Measurements from ENCODE around the gene ENGASE. TPM values are rescaled to one million over a fixed set of nuclear protein-coding genes. Genes with fewer than 3 reads are reported as not detected.

The ENGASE gene
- total RNA-seq, 4 donors from 2014 or later, result 8.3 to 46.5 (median 16.2) TPM

DNA sequence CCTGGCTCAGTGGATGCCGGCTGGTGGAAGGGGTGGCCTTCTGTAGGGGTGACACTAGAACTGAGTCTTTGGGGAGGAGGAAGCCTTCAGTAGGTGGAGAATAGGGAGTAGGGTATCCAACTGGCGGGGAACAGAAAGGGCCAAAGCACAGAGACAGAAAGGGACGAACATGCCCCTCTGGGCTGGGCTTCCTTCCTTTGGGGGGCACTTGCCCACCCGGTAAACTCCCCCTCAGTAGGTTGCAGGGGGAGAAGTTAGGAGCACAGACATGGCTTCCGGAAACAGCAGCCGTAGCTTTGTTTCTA lies 774 bp downstream of the ENGASE start:
- Histone ChIP-seq H3K9me3 (no peaks in the 10 kb centered on the region), H3K27ac (peak overlapping the region; percentile 49 to 94 (median 90)), H3K36me3 (peaks cover 0 to 33% of the 10 kb centered on the region in 2 donors), H3K4me1 (peaks cover 0 to 34% (median 5%) of the 10 kb centered on the region in 3 donors), H3K27me3 (no peaks in the 10 kb centered on the region), H3K4me3 (peak overlapping the region; percentile 63 to 92)
- ATAC-seq, result peak; percentile 8
- WGBS, 2 donors (ENCODE audit: low coverage in 1 of 2), result 0% methylated on average over 2 to 5 of the region's 6 CpGs
- TF ChIP-seq CTCF (IDR thresholded peaks at IDR 0.05), result no peak
- no peak for TF ChIP-seq EP300 (IDR thresholded peaks at IDR 0.05)
- no peak for TF ChIP-seq POLR2A (IDR thresholded peaks at IDR 0.05)
- no peak for TF ChIP-seq POLR2AphosphoS5 (IDR thresholded peaks at IDR 0.05)

DNA sequence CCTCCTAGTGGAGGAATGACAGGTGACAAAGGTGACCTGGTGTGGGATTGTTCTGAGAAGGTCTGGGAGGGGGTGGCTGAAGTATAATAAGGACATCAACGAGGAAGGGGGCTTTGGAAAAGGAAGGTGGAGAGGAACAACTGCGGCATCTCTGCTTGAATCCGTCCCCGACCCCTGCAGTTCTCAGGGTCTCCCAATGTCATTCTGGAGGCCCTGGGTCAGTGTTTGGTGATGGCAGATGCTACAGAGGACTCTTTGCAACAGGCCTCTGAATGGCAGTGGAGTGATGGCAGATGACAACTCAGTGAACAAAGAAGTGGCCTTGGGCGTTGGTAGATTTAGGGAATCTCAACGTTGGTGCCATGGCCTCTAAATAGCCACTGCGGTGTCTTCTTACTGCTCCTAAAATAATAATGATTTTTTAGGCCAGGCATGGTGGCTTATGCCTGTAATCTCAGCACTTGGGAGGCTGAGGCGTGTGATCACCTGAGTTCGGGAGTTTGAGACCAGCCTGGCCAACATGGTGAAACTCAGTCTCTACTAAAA lies 1.3 kb downstream of the ENGASE start:
- Histone ChIP-seq H3K9me3 (no peaks in the 10 kb centered on the region), H3K4me1 (peaks cover 0 to 34% (median 5%) of the 10 kb centered on the region in 3 donors), H3K36me3 (peaks cover 0 to 38% of the 10 kb centered on the region in 2 donors), H3K27me3 (no peaks in the 10 kb centered on the region), H3K4me3 (peak overlapping the region in 1 of 2 donors; percentile 92), H3K27ac (peak overlapping the region in 2 of 4 donors; percentile 90 to 94)
- TF ChIP-seq POLR2AphosphoS5 (IDR thresholded peaks at IDR 0.05) (no peak), POLR2A (IDR thresholded peaks at IDR 0.05) (no peak), CTCF (IDR thresholded peaks at IDR 0.05) (no peak), EP300 (IDR thresholded peaks at IDR 0.05) (no peak)
- ATAC-seq, result no peak
- 70 to 80% methylated on average over 4 to 6 of the region's 9 CpGs for WGBS, 2 donors (ENCODE audit: low coverage in 1 of 2)

DNA sequence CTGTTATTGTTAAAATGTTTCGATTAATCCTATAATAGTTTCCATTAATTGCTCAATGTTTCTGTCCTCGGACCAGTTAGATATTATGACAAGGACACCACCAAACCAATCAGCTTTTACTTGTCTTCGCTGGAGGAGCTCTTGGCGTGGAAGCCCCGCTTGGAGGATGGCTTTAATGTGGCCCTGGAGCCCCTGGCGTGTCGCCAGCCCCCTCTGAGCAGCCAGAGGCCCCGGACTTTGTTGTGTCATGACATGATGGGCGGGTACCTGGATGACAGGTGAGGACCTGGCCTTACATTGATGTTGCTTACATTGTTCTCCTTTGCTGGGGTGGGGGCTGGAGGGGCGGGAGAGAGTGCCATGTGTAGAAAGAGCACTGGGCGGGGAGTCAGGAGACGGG lies 3.0 kb downstream of the ENGASE start:
- H3K36me3 ChIP-seq, result peaks cover 0 to 55% of the 10 kb centered on the region in 2 donors

GRCh38 chr17:79078476-79079190 lies 4.0 kb downstream of the ENGASE start:
- H3K27ac ChIP-seq, result no peak overlapping the region
- peaks cover 0 to 65% of the 10 kb centered on the region in 2 donors for H3K36me3 ChIP-seq
- peaks cover 0 to 39% (median 5%) of the 10 kb centered on the region in 3 donors for H3K4me1 ChIP-seq
- TF ChIP-seq POLR2AphosphoS5 (IDR thresholded peaks at IDR 0.05) (no peak), EP300 (IDR thresholded peaks at IDR 0.05) (no peak), CTCF (IDR thresholded peaks at IDR 0.05) (no peak), POLR2A (IDR thresholded peaks at IDR 0.05) (no peak)
- WGBS, 2 donors (ENCODE audit: low coverage in 1 of 2), result 88 to 93% methylated on average over 11 to 16 of the region's 21 CpGs
- H3K27me3 ChIP-seq, result no peaks in the 10 kb centered on the region
- H3K4me3 ChIP-seq, result no peak overlapping the region
- no peaks in the 10 kb centered on the region for H3K9me3 ChIP-seq
- no peak for ATAC-seq

More for the DNA sequence above, 3.0 kb downstream of the ENGASE start:
- Histone ChIP-seq H3K4me3 (no peak overlapping the region), H3K27ac (no peak overlapping the region), H3K4me1 (peaks cover 0 to 37% (median 5%) of the 10 kb centered on the region in 3 donors), H3K9me3 (no peaks in the 10 kb centered on the region), H3K27me3 (no peaks in the 10 kb centered on the region)
- WGBS, 2 donors (ENCODE audit: low coverage in 1 of 2), result 65% methylated on average over 3 of the region's 12 CpGs; no CpG with 5 or more reads in 1 of the 2 donors
- TF ChIP-seq EP300 (IDR thresholded peaks at IDR 0.05) (no peak), POLR2AphosphoS5 (IDR thresholded peaks at IDR 0.05) (no peak), CTCF (IDR thresholded peaks at IDR 0.05) (no peak), POLR2A (IDR thresholded peaks at IDR 0.05) (no peak)
- ATAC-seq, result no peak
